H1 (cell line): ENCODE results near the gene SNRNP70.
"Not testable (repeated sequence)": the region's sequence is repeated elsewhere in the genome, so short reads cannot be mapped to it uniquely, and the experiment has no call there.

Source experiments
- EZH2 ChIP-seq: fragments of 200-600 bp; sonication (generic); IDR thresholded peaks from 2 replicates; pipeline ENCODE4 v1.7.1; 2012; ENCODE audit warnings: low read depth, mild to moderate bottlenecking, moderate library complexity, low read length, inconsistent platforms; ENCODE audit not compliant: severe bottlenecking
- HDAC2 ChIP-seq, 2 experiments: fragments of 300-600 bp in 1 of 2; sonication (generic) in 1 of 2; IDR thresholded peaks; 2 replicates each; pipeline ENCODE4 v1.6.1; 2011 to 2012; ENCODE audit warnings: low read depth in 2 of 2, low read length in 2 of 2, mild to moderate bottlenecking in 2 of 2, moderate library complexity in 2 of 2, borderline replicate concordance in 1 of 2, inconsistent platforms in 1 of 2
- JUN ChIP-seq: IDR thresholded peaks from 2 replicates; pipeline ENCODE4 v1.6.1; 2011; ENCODE audit warnings: low read depth, mild to moderate bottlenecking, improper control_type of control experiment, low read length
- POLR2A ChIP-seq, 2 experiments: IDR thresholded peaks; 1 replicate in 1 of 2; 2 replicates in 1 of 2; pipeline ENCODE4 v1.6.1; 2011; ENCODE audit warnings: low read depth in 2 of 2, low read length in 2 of 2, mild to moderate bottlenecking in 2 of 2; ENCODE audit errors: control extremely low read depth in 1 of 2
- POLR2AphosphoS5 ChIP-seq: IDR thresholded peaks from 2 replicates; pipeline ENCODE4 v1.6.1; 2011; ENCODE audit warnings: low read depth, low read length
- SP1 ChIP-seq: IDR thresholded peaks from 2 replicates; pipeline ENCODE4 v1.6.1; 2011; ENCODE audit warnings: low read depth, low read length
- ZNF274 ChIP-seq: IDR thresholded peaks from 2 replicates; pipeline ENCODE4 v1.7.0; 2012; ENCODE audit warnings: low read length, borderline replicate concordance; ENCODE audit errors: extremely low read depth
- TF ChIP-seq, protein P1 (sequence below), 3 experiments: IDR thresholded peaks; 1 replicate in 2 of 3; 2 replicates in 1 of 3; pipeline versions ENCODE4 v1.5.1 to v1.6.1; 2011; ENCODE audit warnings: low read length in 3 of 3, mild to moderate bottlenecking in 3 of 3, inconsistent platforms in 2 of 3, low read depth in 1 of 3, moderate library complexity in 1 of 3; ENCODE audit not compliant: insufficient read depth in 1 of 3; ENCODE audit errors: control extremely low read depth in 1 of 3
- TF ChIP-seq, protein P2 (sequence below): IDR thresholded peaks from 2 replicates; pipeline ENCODE4 v1.6.1; 2012; ENCODE audit warnings: inconsistent platforms

DNA sequence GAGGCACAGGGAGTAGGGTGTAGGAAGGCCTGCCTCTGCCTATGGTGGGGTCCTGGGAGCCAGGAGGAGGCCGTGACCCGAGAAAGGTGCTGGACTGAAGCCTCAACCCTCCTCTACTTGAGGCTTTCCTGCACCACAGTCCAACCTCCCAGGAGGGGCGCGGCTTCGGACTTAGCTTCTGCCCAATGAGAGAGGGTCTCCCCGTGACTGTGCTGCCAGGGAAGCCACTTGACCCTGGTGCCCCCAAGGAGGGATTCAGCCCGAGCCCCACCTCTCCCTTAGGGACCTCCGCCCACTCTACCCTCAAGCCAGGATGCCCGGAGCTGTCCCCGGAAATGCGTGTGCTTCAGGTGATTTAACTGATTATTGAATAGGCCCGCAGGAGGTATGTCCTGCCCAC, 36.2 kb upstream of the SNRNP70 start, which contains the start of gene CGB8:
- TF ChIP-seq EZH2; POLR2AphosphoS5; SP1; JUN; ZNF274; POLR2A (IDR thresholded peaks at IDR 0.05; ENCODE audit: control extremely low read depth in 1 of 2, low read depth in 2 of 2, low read length in 2 of 2); HDAC2 (IDR thresholded peaks at IDR 0.05; ENCODE audit: borderline replicate concordance in 1 of 2, low read depth in 2 of 2, low read length in 2 of 2): not testable (repeated sequence)
- TF ChIP-seq, protein P1, sequence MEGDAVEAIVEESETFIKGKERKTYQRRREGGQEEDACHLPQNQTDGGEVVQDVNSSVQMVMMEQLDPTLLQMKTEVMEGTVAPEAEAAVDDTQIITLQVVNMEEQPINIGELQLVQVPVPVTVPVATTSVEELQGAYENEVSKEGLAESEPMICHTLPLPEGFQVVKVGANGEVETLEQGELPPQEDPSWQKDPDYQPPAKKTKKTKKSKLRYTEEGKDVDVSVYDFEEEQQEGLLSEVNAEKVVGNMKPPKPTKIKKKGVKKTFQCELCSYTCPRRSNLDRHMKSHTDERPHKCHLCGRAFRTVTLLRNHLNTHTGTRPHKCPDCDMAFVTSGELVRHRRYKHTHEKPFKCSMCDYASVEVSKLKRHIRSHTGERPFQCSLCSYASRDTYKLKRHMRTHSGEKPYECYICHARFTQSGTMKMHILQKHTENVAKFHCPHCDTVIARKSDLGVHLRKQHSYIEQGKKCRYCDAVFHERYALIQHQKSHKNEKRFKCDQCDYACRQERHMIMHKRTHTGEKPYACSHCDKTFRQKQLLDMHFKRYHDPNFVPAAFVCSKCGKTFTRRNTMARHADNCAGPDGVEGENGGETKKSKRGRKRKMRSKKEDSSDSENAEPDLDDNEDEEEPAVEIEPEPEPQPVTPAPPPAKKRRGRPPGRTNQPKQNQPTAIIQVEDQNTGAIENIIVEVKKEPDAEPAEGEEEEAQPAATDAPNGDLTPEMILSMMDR (IDR thresholded peaks at IDR 0.05; ENCODE audit: control extremely low read depth in 1 of 3, insufficient read depth in 1 of 3, low read depth in 1 of 3, low read length in 3 of 3): not testable (repeated sequence)
- TF ChIP-seq, protein P2, sequence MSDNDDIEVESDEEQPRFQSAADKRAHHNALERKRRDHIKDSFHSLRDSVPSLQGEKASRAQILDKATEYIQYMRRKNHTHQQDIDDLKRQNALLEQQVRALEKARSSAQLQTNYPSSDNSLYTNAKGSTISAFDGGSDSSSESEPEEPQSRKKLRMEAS: not testable (repeated sequence)
